ENCODE data around the gene TBCK. TPM values are rescaled to one million over a fixed set of nuclear protein-coding genes. Genes with fewer than 3 reads are reported as not detected.

Gene TBCK
- total RNA-seq, 4 donors from 2014 or later = 23.3 to 47.7 (median 34.2) TPM

GRCh38 chr4:106165351-106166010 is 150.5 kb downstream of the TBCK start:
- H3K36me3 ChIP-seq = peaks cover 28% of the 10 kb centered on the region
- no peak for DNase-seq (ENCODE audit: low spot score in 2 of 2)
- H3K4me1 ChIP-seq = no peaks in the 10 kb centered on the region
- 77% methylated on average over 1 of the region's 1 CpG for WGBS
- no peaks in the 10 kb centered on the region for H3K27me3 ChIP-seq
- H3K9me3 ChIP-seq = no peaks in the 10 kb centered on the region
- H3K4me3 ChIP-seq = no peak overlapping the region
- H3K27ac ChIP-seq = no peak overlapping the region
- TF ChIP-seq, protein P1, sequence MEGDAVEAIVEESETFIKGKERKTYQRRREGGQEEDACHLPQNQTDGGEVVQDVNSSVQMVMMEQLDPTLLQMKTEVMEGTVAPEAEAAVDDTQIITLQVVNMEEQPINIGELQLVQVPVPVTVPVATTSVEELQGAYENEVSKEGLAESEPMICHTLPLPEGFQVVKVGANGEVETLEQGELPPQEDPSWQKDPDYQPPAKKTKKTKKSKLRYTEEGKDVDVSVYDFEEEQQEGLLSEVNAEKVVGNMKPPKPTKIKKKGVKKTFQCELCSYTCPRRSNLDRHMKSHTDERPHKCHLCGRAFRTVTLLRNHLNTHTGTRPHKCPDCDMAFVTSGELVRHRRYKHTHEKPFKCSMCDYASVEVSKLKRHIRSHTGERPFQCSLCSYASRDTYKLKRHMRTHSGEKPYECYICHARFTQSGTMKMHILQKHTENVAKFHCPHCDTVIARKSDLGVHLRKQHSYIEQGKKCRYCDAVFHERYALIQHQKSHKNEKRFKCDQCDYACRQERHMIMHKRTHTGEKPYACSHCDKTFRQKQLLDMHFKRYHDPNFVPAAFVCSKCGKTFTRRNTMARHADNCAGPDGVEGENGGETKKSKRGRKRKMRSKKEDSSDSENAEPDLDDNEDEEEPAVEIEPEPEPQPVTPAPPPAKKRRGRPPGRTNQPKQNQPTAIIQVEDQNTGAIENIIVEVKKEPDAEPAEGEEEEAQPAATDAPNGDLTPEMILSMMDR (IDR thresholded peaks at IDR 0.05) = no peak
- TF ChIP-seq EP300 (IDR thresholded peaks at IDR 0.05) (no peak), POLR2A (IDR thresholded peaks at IDR 0.05) (no peak), POLR2AphosphoS5 (IDR thresholded peaks at IDR 0.05) (no peak)

- no peak for DNase-seq (ENCODE audit: low spot score in 2 of 2)
- Histone ChIP-seq H3K36me3 (peaks cover 19% of the 10 kb centered on the region), H3K27me3 (no peaks in the 10 kb centered on the region), H3K4me1 (no peaks in the 10 kb centered on the region), H3K9me3 (no peaks in the 10 kb centered on the region), H3K4me3 (no peak overlapping the region), H3K27ac (no peak overlapping the region)
- 97% methylated on average over 3 of the region's 3 CpGs for WGBS
- TF ChIP-seq POLR2AphosphoS5 (IDR thresholded peaks at IDR 0.05) (no peak), POLR2A (IDR thresholded peaks at IDR 0.05) (no peak), EP300 (IDR thresholded peaks at IDR 0.05) (no peak)
- TF ChIP-seq, protein P1 (IDR thresholded peaks at IDR 0.05) = no peak
Observed at GRCh38 chr4:106162278-106162677, 153.7 kb downstream of the TBCK start.

GRCh38 chr4:106160560-106160959 is 155.4 kb downstream of the TBCK start:
- Histone ChIP-seq H3K4me1 (no peaks in the 10 kb centered on the region), H3K4me3 (no peak overlapping the region), H3K27ac (no peak overlapping the region), H3K36me3 (peaks cover 19% of the 10 kb centered on the region), H3K9me3 (no peaks in the 10 kb centered on the region), H3K27me3 (no peaks in the 10 kb centered on the region)
- DNase-seq (ENCODE audit: low spot score in 2 of 2) = no peak
- TF ChIP-seq, protein P1 (IDR thresholded peaks at IDR 0.05) = no peak
- TF ChIP-seq EP300 (IDR thresholded peaks at IDR 0.05) (no peak), POLR2A (IDR thresholded peaks at IDR 0.05) (no peak), POLR2AphosphoS5 (IDR thresholded peaks at IDR 0.05) (no peak)
- 86% methylated on average over 2 of the region's 2 CpGs for WGBS

DNA sequence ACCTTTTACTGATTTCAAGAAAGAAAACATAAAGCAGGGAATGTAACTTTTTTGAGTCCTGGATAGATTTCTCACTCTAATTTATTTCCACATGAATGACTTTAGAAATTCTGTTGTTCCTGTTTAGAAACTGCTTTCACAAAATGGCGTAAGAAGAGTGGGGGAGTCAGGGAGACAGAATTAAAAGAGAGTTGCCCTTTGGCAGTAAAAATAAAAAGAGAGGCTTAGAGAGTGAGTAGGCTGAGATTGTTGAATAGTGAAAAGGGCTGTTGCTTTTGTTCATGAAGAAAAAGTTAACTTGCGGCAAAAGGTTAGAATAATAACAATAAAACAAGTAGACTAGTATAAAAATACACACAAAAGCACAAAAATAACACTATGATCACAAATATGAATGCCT is 166.1 kb downstream of the TBCK start:
- Histone ChIP-seq H3K9me3 (no peaks in the 10 kb centered on the region), H3K27ac (no peak overlapping the region), H3K4me1 (no peaks in the 10 kb centered on the region), H3K27me3 (no peaks in the 10 kb centered on the region), H3K4me3 (no peak overlapping the region), H3K36me3 (peaks cover 9% of the 10 kb centered on the region)
- WGBS = 91% methylated on average over 2 of the region's 2 CpGs
- TF ChIP-seq, protein P1 (IDR thresholded peaks at IDR 0.05) = no peak
- no peak for TF ChIP-seq POLR2A (IDR thresholded peaks at IDR 0.05)
- TF ChIP-seq POLR2AphosphoS5 (IDR thresholded peaks at IDR 0.05) = no peak
- TF ChIP-seq EP300 (IDR thresholded peaks at IDR 0.05) = no peak
- no peak for DNase-seq (ENCODE audit: low spot score in 2 of 2)

DNA sequence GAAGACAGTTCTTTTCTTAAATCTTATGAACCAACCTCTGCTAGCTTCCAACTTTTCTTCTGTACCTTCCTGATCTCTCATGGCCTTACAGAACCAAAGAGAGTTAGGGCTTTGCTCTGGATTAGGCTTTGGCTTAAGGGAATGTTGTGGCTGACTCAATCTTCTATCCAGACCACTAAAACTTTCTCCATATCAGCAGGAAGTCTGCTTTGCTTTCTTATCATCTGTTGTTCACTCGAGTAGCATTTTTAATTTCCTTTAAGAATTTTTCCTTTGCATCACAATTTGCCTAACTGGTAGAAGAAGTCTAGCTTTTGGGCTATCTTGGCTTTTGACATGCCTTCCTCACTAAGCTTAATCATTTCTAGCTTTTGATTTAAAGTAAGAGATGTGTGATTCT is 167.0 kb downstream of the TBCK start:
- Histone ChIP-seq H3K4me1 (no peaks in the 10 kb centered on the region), H3K9me3 (no peaks in the 10 kb centered on the region), H3K36me3 (peaks cover 9% of the 10 kb centered on the region), H3K27me3 (no peaks in the 10 kb centered on the region), H3K27ac (no peak overlapping the region), H3K4me3 (no peak overlapping the region)
- TF ChIP-seq, protein P1 (IDR thresholded peaks at IDR 0.05) = no peak
- TF ChIP-seq POLR2A (IDR thresholded peaks at IDR 0.05) (no peak), EP300 (IDR thresholded peaks at IDR 0.05) (no peak), POLR2AphosphoS5 (IDR thresholded peaks at IDR 0.05) (no peak)
- DNase-seq (ENCODE audit: low spot score in 2 of 2) = no peak
- 90% methylated on average over 1 of the region's 1 CpG for WGBS

Measured in suprapubic skin (tissue), 4 donors.